IMR-90 (cell line): ENCODE results near the gene TSR1. TPM values are rescaled to one million over a fixed set of nuclear protein-coding genes. Genes with fewer than 3 reads are reported as not detected.

Experiments used
- ATAC-seq: fragments of 200-7000 bp; cut with Tn5 transposase; 2 replicates; pipeline ENCODE4 v1.9.1; 2020; ENCODE audit warnings: low read depth, mild to moderate bottlenecking, moderate library complexity
- BruUV-seq: library from RNA; stranded (reverse); fragments of 400-500 nt; replicated peaks from 2 replicates; lab custom pipeline; 2021; lab: Mats Ljungman, UMichigan
- CTCF ChIA-PET: fragments of 300-600 bp; formaldehyde crosslinking; extraction: SDS; loops from one replicate; lab custom pipeline; 2021; ENCODE audit warnings: antibody characterized with exemption; lab: Yijun Ruan, JAX
- POLR2A ChIA-PET: fragments of 300-600 bp; sonication (Branson Sonifier 250); formaldehyde crosslinking; loops from one replicate; lab custom pipeline; 2022; ENCODE audit warnings: antibody characterized with exemption; ENCODE audit not compliant: unreplicated experiment; lab: Charles Lee
- DNase-seq: peaks from one replicate; pipeline ENCODE4 v3.0.0; 2013
- H2AFZ ChIP-seq: replicated peaks from 2 replicates; pipeline ENCODE3; 2013; ENCODE audit warnings: low read length, mild to moderate bottlenecking; ENCODE audit not compliant: poor library complexity
- H2AK5ac ChIP-seq: 2 replicates; pipeline ENCODE4 v1.6.1; 2013; ENCODE audit warnings: low read depth, low read length, inconsistent platforms
- H2AK9ac ChIP-seq: replicated peaks from 2 replicates; pipeline ENCODE3; 2013; ENCODE audit warnings: mild to moderate bottlenecking, low read depth, low read length, moderate library complexity; ENCODE audit not compliant: poor library complexity
- H2BK120ac ChIP-seq: 2 replicates; pipeline ENCODE4 v1.6.1; 2013; ENCODE audit warnings: low read depth, low read length, inconsistent platforms
- H2BK15ac ChIP-seq: 3 replicates; pipeline ENCODE4 v1.6.1; 2013; ENCODE audit warnings: low read depth, low read length, inconsistent platforms
- H2BK20ac ChIP-seq: 2 replicates; pipeline ENCODE4 v1.6.1; 2013; ENCODE audit warnings: low read depth, mild to moderate bottlenecking, inconsistent platforms, low read length, moderate library complexity
- H2BK5ac ChIP-seq: 2 replicates; pipeline ENCODE4 v1.6.1; 2013; ENCODE audit warnings: mild to moderate bottlenecking, low read depth, low read length, inconsistent platforms; ENCODE audit not compliant: poor library complexity, severe bottlenecking
- H3K14ac ChIP-seq: replicated peaks from 2 replicates; pipeline ENCODE4 v1.6.1; 2013; ENCODE audit warnings: low read depth, low read length, inconsistent platforms
- H3K18ac ChIP-seq: 2 replicates; pipeline ENCODE4 v1.6.1; 2013; ENCODE audit warnings: low read depth, low read length, control low read depth
- H3K23ac ChIP-seq: 2 replicates; pipeline ENCODE4 v1.6.1; 2013; ENCODE audit warnings: low read depth, low read length, inconsistent platforms
- H3K27ac ChIP-seq: 2 replicates; pipeline ENCODE4 v1.5.1; 2013; ENCODE audit warnings: mild to moderate bottlenecking, control low read depth, low read length; ENCODE audit not compliant: insufficient read depth
- H3K27me3 ChIP-seq: 2 replicates; pipeline ENCODE4 v1.6.1; 2013; ENCODE audit warnings: low read length; ENCODE audit not compliant: control insufficient read depth, insufficient read depth
- H3K36me3 ChIP-seq: 2 replicates; pipeline ENCODE4 v1.6.1; 2013; ENCODE audit warnings: low read length, mixed read lengths; ENCODE audit not compliant: control insufficient read depth, insufficient read depth
- H3K4ac ChIP-seq: 2 replicates; pipeline ENCODE4 v1.6.1; 2013; ENCODE audit warnings: low read depth, low read length, inconsistent platforms
- H3K4me1 ChIP-seq: 2 replicates; pipeline ENCODE4 v1.6.1; 2013; ENCODE audit warnings: low read length, mixed read lengths; ENCODE audit not compliant: control insufficient read depth, insufficient read depth
- H3K4me2 ChIP-seq: 2 replicates; pipeline ENCODE4 v1.6.1; 2013; ENCODE audit warnings: low read depth, mild to moderate bottlenecking, control low read depth, low read length, moderate library complexity
- H3K4me3 ChIP-seq: 2 replicates; pipeline ENCODE4 v1.5.1; 2013; ENCODE audit warnings: low read depth, mild to moderate bottlenecking, control low read depth, low read length, moderate library complexity; ENCODE audit not compliant: insufficient read depth
- H3K56ac ChIP-seq: 2 replicates; pipeline ENCODE4 v1.6.1; 2013; ENCODE audit warnings: low read length, inconsistent platforms; ENCODE audit not compliant: insufficient read depth; ENCODE audit errors: extremely low read depth
- H3K79me1 ChIP-seq, 2 experiments: 2 replicates each; pipeline ENCODE4 v1.6.1; 2013; ENCODE audit warnings: low read length in 2 of 2, inconsistent platforms in 1 of 2, low read depth in 1 of 2
- H3K9ac ChIP-seq: 2 replicates; pipeline ENCODE4 v1.6.1; 2013; ENCODE audit warnings: low read depth, low read length, control low read depth
- H3K9me1 ChIP-seq: 2 replicates; pipeline ENCODE4 v1.6.1; 2013; ENCODE audit warnings: low read length, inconsistent platforms; ENCODE audit not compliant: insufficient read depth
- H3K9me3 ChIP-seq: 2 replicates; pipeline ENCODE4 v1.6.1; 2013; ENCODE audit warnings: low read length; ENCODE audit not compliant: control insufficient read depth, insufficient read depth
- H4K20me1 ChIP-seq: 2 replicates; pipeline ENCODE4 v1.6.1; 2013; ENCODE audit warnings: low read length, inconsistent platforms; ENCODE audit not compliant: insufficient read depth
- H4K5ac ChIP-seq: 2 replicates; pipeline ENCODE4 v1.6.1; 2013; ENCODE audit warnings: mild to moderate bottlenecking, low read depth, low read length, control low read depth
- H4K8ac ChIP-seq, 2 experiments: 2 replicates each; pipeline ENCODE4 v1.6.1; 2013; ENCODE audit warnings: low read depth in 2 of 2, low read length in 2 of 2, control low read depth in 1 of 2, inconsistent platforms in 1 of 2
- H4K91ac ChIP-seq: 2 replicates; pipeline ENCODE4 v1.6.1; 2013; ENCODE audit warnings: low read depth, low read length, inconsistent platforms; ENCODE audit not compliant: insufficient read depth
- CEBPB ChIP-seq: IDR thresholded peaks from 2 replicates; pipeline ENCODE4 v1.6.1; 2012; ENCODE audit warnings: low read depth, low read length, improper control_type of control experiment
- SMC3 ChIP-seq: fragments of 150-350 bp; IDR thresholded peaks from 2 replicates; pipeline ENCODE4 v1.6.1; 2016; ENCODE audit warnings: low read depth, mild to moderate bottlenecking, antibody characterized with exemption, low read length, moderate library complexity
- WGBS, 2 experiments: methylation state at CpG; one replicate each; pipeline versions ENCODE4 v1.1.5 to v1.1.7; 2013; ENCODE audit warnings: missing lambda C conversion rate in 2 of 2; ENCODE audit not compliant: insufficient read length in 1 of 2; ENCODE audit errors: extremely low coverage in 2 of 2; 5-methylcytosine and 5-hydroxymethylcytosine counted together
- dilution Hi-C: fragments of 300-500 bp; cut with HindIII; formaldehyde crosslinking; loops from one replicate; pipeline ENCODE4 v1.14.3; 2018; ENCODE audit warnings: low sequenced_read_pairs; ENCODE audit not compliant: unreplicated experiment
- in situ Hi-C: fragments of 300-500 bp; cut with MboI; formaldehyde crosslinking; loops from 3 replicates; pipeline ENCODE4 v1.14.3; 2019; ENCODE audit warnings: low sequenced_read_pairs, inconsistent platforms, mixed read lengths
- intact Hi-C: fragments of 100-400 bp; cut with micrococcal nuclease; formaldehyde crosslinking; loops from 2 replicates; pipeline ENCODE4 v1.10.0; 2022
- polyA plus RNA-seq, 3 experiments: library from polyadenylated mRNA; depleted of rRNA; stranded (reverse); fragments of >200 nt; gene quantifications; 2 replicates each; pipeline ENCODE4 v1.2.3, GENCODE V29; 2012; ENCODE audit warnings: low replicate concordance in 1 of 3
- total RNA-seq: library from RNA; depleted of rRNA; stranded (reverse); fragments of >200 nt; gene quantifications from 2 replicates; pipeline ENCODE4 v1.2.3, GENCODE V29; 2012

Gene TSR1
- total and polyA plus RNA-seq, 2 of the 4 experiments (the other 2 are of a cell fraction) = 22.6 to 72.6 TPM

DNA sequence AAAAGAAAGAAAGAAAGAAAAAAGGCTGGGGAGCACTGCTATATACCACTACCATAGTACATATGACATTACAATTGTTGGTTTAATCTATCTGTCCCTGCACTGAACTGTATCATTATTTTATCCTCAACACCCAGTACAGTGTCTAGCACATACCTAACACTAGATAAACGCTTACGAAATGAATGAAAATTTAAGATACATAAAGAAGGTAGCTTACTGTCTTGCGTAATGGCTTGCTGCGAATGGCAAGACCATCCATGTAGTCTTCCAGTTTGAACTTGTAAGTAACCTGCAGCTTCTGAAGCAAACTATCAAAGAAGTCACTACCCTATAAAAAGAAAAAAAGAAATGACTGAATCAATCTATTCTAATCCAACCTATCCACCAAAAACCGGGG is 39.2 kb downstream of the TSR1 start:
- no peak for TF ChIP-seq SMC3
- peak; percentile 58 for TF ChIP-seq CEBPB
- ATAC-seq = no peak
- H3K18ac ChIP-seq = no peak overlapping the region
- H3K79me1 ChIP-seq = peaks cover 20 to 86% of the 10 kb centered on the region in 2 experiments
- H3K9me1 ChIP-seq = peaks cover 4% of the 10 kb centered on the region; the same call in 1 of the 2 replicates
- H3K9ac ChIP-seq = no peak overlapping the region
- H3K4me2 ChIP-seq = no peak overlapping the region
- in situ Hi-C loops = no loop called here
- no peak overlapping the region for H2BK15ac ChIP-seq
- no peak for DNase-seq
- H3K4me3 ChIP-seq = no peak overlapping the region
- no peak overlapping the region for H2AK5ac ChIP-seq
- 100% methylated on average over 1 of the region's 5 CpGs; no CpG with 5 or more reads in 1 of the 2 experiments for WGBS, 2 experiments
- H4K91ac ChIP-seq = no peak overlapping the region
- ChIA-PET CTCF (no interaction called here), POLR2A (no interaction called here)
- H2BK120ac ChIP-seq = no peak overlapping the region
- peaks cover 3% of the 10 kb centered on the region; the same call in 1 of the 2 replicates for H3K4me1 ChIP-seq
- BruUV-seq = no TSS peak
- no peak overlapping the region for H4K8ac ChIP-seq
- no peak overlapping the region for H3K56ac ChIP-seq
- no peak overlapping the region for H4K5ac ChIP-seq
- H2BK5ac ChIP-seq = no peak overlapping the region
- H4K20me1 ChIP-seq = peaks cover 16% of the 10 kb centered on the region; the same call in 1 of the 2 replicates
- no peaks in the 10 kb centered on the region for H3K9me3 ChIP-seq
- H3K4ac ChIP-seq = no peak overlapping the region
- peaks cover 39% of the 10 kb centered on the region for H3K36me3 ChIP-seq
- H3K14ac ChIP-seq = no peak overlapping the region
- H3K23ac ChIP-seq = no peak overlapping the region
- H2AK9ac ChIP-seq = no peak overlapping the region
- intact Hi-C loops = no loop called here
- no peak overlapping the region for H2AFZ ChIP-seq
- dilution Hi-C loops = no loop called here
- H2BK20ac ChIP-seq = no peak overlapping the region
- no peaks in the 10 kb centered on the region for H3K27me3 ChIP-seq
- H3K27ac ChIP-seq = no peak overlapping the region
